Esophagus squamous epithelium (tissue), 5 donors: Measurements from ENCODE around the gene NR1D1. TPM values are rescaled to one million over a fixed set of nuclear protein-coding genes. Genes with fewer than 3 reads are reported as not detected.

Experiments
- DNase-seq: peaks from one replicate; lab custom pipeline; 2025; lab: John Stamatoyannopoulos, UW
- H3K27ac ChIP-seq, 4 donors: fragments of 200-600 bp; sonication (generic); one replicate each; pipeline ENCODE4 v1.5.1; 2016 to 2019; ENCODE audit warnings: mild to moderate bottlenecking in 1 of 4
- H3K27me3 ChIP-seq, 4 donors: fragments of 200-600 bp; sonication (generic); 1 replicate in 3 of 4; 2 replicates in 1 of 4; pipeline versions ENCODE4 v1.5.1 to v1.6.0; 2017 to 2021; ENCODE audit warnings: antibody characterized with exemption in 1 of 4
- H3K36me3 ChIP-seq, 3 donors: fragments of 200-600 bp; sonication (generic); one replicate each; pipeline ENCODE4 v1.5.1; 2016 to 2019
- H3K4me1 ChIP-seq, 3 donors: fragments of 200-600 bp; sonication (generic); one replicate each; pipeline ENCODE4 v1.5.1; 2017 to 2019
- H3K4me3 ChIP-seq, 4 donors: fragments of 200-600 bp; sonication (generic); 1 replicate in 3 of 4; 2 replicates in 1 of 4; pipeline ENCODE4 v1.5.1; 2016 to 2019; ENCODE audit warnings: mild to moderate bottlenecking in 2 of 4, moderate library complexity in 1 of 4
- H3K9me3 ChIP-seq, 3 donors: fragments of 200-600 bp; sonication (generic); one replicate each; pipeline ENCODE4 v1.5.1; 2016 to 2019
- CTCF ChIP-seq, 6 experiments: fragments of 450-650 bp in 4 of 6; fragments of 200-600 bp in 2 of 6; sonication (generic) in 2 of 6; IDR thresholded peaks; one replicate each; pipeline ENCODE4 v1.5.1; 2016 to 2019; ENCODE audit warnings: antibody characterized with exemption in 6 of 6, mild to moderate bottlenecking in 4 of 6, moderate library complexity in 4 of 6
- POLR2A ChIP-seq, 4 donors: fragments of 450-650 bp; IDR thresholded peaks; one replicate each; pipeline ENCODE4 v1.6.1; 2017; ENCODE audit warnings: antibody characterized with exemption in 4 of 4, mild to moderate bottlenecking in 4 of 4, moderate library complexity in 3 of 4
- WGBS, 2 donors: methylation state at CpG; one replicate each; pipeline ENCODE4 v1.1.5; 2018; 5-methylcytosine and 5-hydroxymethylcytosine counted together
- intact Hi-C: fragments of 100-400 bp; cut with DNase I; formaldehyde crosslinking; loops from one replicate; pipeline ENCODE4 v1.15.0; 2022
- total RNA-seq, 4 donors: library from RNA; depleted of rRNA; stranded (reverse); fragments of >200 nt; gene quantifications; one replicate each; pipeline ENCODE4 v1.1.0, GENCODE V29; 2016
- donor health status: DM: yes; HTN: yes; CAD: no.

The NR1D1 gene
- total RNA-seq, 4 donors from 2014 or later, result 3.8 to 16.4 (median 5.4) TPM

GRCh38 chr17:40121181-40122135 lies 21.1 kb upstream of the NR1D1 start, which contains the start of gene MSL1:
MSL1 (plus strand) TSS chr17:40121971; CDS start chr17:40122613, 642 bp downstream.
- Histone ChIP-seq H3K36me3 (peaks cover 3 to 12% (median 4%) of the 10 kb centered on the region in 3 donors), H3K27ac (peak within 1 kb of the TSS; percentile 94 to 100 (median 98)), H3K27me3 (no peaks in the 10 kb centered on the region), H3K9me3 (no peaks in the 10 kb centered on the region), H3K4me3 (peak within 1 kb of the TSS; percentile 76 to 96 (median 86)), H3K4me1 (peaks cover 7 to 49% (median 19%) of the 10 kb centered on the region in 3 donors)
- DNase-seq, result no peak
- 1 to 2% methylated on average over 34 to 49 of the region's 82 CpGs for WGBS, 2 donors
- TF ChIP-seq POLR2A (IDR thresholded peaks at IDR 0.05) (peak in 2 of 4 donors; percentile 50 to 80), CTCF (IDR thresholded peaks at IDR 0.05) (no peak)
- intact Hi-C loops, result no loop called here

- TF ChIP-seq CTCF (IDR thresholded peaks at IDR 0.05) (no peak), POLR2A (IDR thresholded peaks at IDR 0.05) (no peak)
- 47 to 83% methylated on average over 2 of the region's 2 CpGs for WGBS, 2 donors
- peaks cover 39 to 57% (median 41%) of the 10 kb centered on the region in 3 donors for H3K4me1 ChIP-seq
- intact Hi-C loops, result loop anchor here (10.0 kb wide), 1 partner anchor 50 kb away; the partner anchor contains the start of gene THRA
- no peaks in the 10 kb centered on the region for H3K9me3 ChIP-seq
- H3K4me3 ChIP-seq, result no peak overlapping the region
- no peaks in the 10 kb centered on the region for H3K27me3 ChIP-seq
- DNase-seq, result no peak
- no peaks in the 10 kb centered on the region for H3K36me3 ChIP-seq
- H3K27ac ChIP-seq, result peak overlapping the region in 1 of 4 donors; percentile 99
Observed at GRCh38 chr17:40115101-40115436, 14.7 kb upstream of the NR1D1 start.

- Histone ChIP-seq H3K27ac (peak overlapping the region; percentile 86 to 100 (median 96)), H3K4me3 (peak overlapping the region in 3 of 4 donors; percentile 48 to 67 (median 48)), H3K9me3 (no peaks in the 10 kb centered on the region), H3K27me3 (no peaks in the 10 kb centered on the region), H3K36me3 (no peaks in the 10 kb centered on the region), H3K4me1 (peaks cover 39 to 62% (median 53%) of the 10 kb centered on the region in 3 donors)
- TF ChIP-seq CTCF (IDR thresholded peaks at IDR 0.05) (no peak), POLR2A (IDR thresholded peaks at IDR 0.05) (no peak)
- WGBS, 2 donors, result 0 to 52% methylated on average over 2 to 5 of the region's 5 CpGs
- intact Hi-C loops, result loop anchor here (5.0 to 10.0 kb wide), 2 partner anchors 49 to 53 kb away; partner anchors contain the start of gene THRA
- no peak for DNase-seq
Observed at GRCh38 chr17:40113907-40114245, 13.5 kb upstream of the NR1D1 start.

GRCh38 chr17:40113110-40113906 lies 12.9 kb upstream of the NR1D1 start:
- H3K4me1 ChIP-seq, result peaks cover 45 to 68% (median 58%) of the 10 kb centered on the region in 3 donors
- peak; percentile 77 for DNase-seq
- intact Hi-C loops, result loop anchor here (5.0 to 10.0 kb wide), 2 partner anchors 49 to 54 kb away; partner anchors contain the start of gene THRA
- H3K9me3 ChIP-seq, result no peaks in the 10 kb centered on the region
- no peaks in the 10 kb centered on the region for H3K27me3 ChIP-seq
- no peaks in the 10 kb centered on the region for H3K36me3 ChIP-seq
- WGBS, 2 donors, result 0 to 3% methylated on average over 15 to 17 of the region's 17 CpGs
- TF ChIP-seq CTCF (IDR thresholded peaks at IDR 0.05), result peak; percentile 74 to 98 (median 96)
- TF ChIP-seq POLR2A (IDR thresholded peaks at IDR 0.05), result peak in 1 of 4 donors; percentile 20
- peak overlapping the region; percentile 28 to 67 (median 48) for H3K4me3 ChIP-seq
- H3K27ac ChIP-seq, result peak overlapping the region; percentile 86 to 100 (median 96)
